Lung (tissue), 12 donors: ENCODE data around the gene SYNE3. TPM values are rescaled to one million over a fixed set of nuclear protein-coding genes. Genes with fewer than 3 reads are reported as not detected.

ENCODE experiments used
- ATAC-seq: fragments of 200-7000 bp; cut with Tn5 transposase; one replicate; pipeline ENCODE4 v1.9.1; 2020; ENCODE audit warnings: moderate number of reproducible peaks; ENCODE audit not compliant: insufficient read depth, low FRiP score
- DNase-seq, 3 donors: peaks; one replicate each; pipeline ENCODE4 v3.0.0-alpha.2; 2013 to 2017
- H3K27ac ChIP-seq, 2 donors: one replicate each; pipeline ENCODE4 v1.5.1; 2013; ENCODE audit warnings: mild to moderate bottlenecking in 2 of 2, moderate library complexity in 2 of 2, control low read depth in 1 of 2, inconsistent platforms in 1 of 2, low read depth in 1 of 2, low read length in 1 of 2
- H3K27me3 ChIP-seq, 3 donors: one replicate each; pipeline ENCODE4 v1.5.1; 2013; ENCODE audit warnings: low read length in 2 of 3; ENCODE audit not compliant: control insufficient read depth in 3 of 3, insufficient read depth in 3 of 3
- H3K36me3 ChIP-seq, 4 donors: one replicate each; pipeline ENCODE4 v1.5.1; 2013; ENCODE audit warnings: low read length in 4 of 4, mild to moderate bottlenecking in 1 of 4, moderate library complexity in 1 of 4; ENCODE audit not compliant: control insufficient read depth in 4 of 4, insufficient read depth in 4 of 4
- H3K4me1 ChIP-seq, 5 donors: one replicate each; pipeline ENCODE4 v1.5.1; 2013; ENCODE audit warnings: low read length in 5 of 5, mild to moderate bottlenecking in 2 of 5, moderate library complexity in 1 of 5; ENCODE audit not compliant: control insufficient read depth in 5 of 5, insufficient read depth in 5 of 5
- H3K4me3 ChIP-seq: one replicate; pipeline ENCODE4 v1.5.1; 2013; ENCODE audit warnings: mild to moderate bottlenecking, control low read depth, moderate library complexity
- H3K9ac ChIP-seq, 2 donors: one replicate each; pipeline ENCODE4 v1.5.1; 2013; ENCODE audit warnings: low read length in 2 of 2, control low read depth in 1 of 2; ENCODE audit not compliant: insufficient read depth in 1 of 2
- H3K9me3 ChIP-seq, 4 donors: one replicate each; pipeline ENCODE4 v1.5.1; 2013; ENCODE audit warnings: low read length in 3 of 4, mild to moderate bottlenecking in 1 of 4, moderate library complexity in 1 of 4; ENCODE audit not compliant: control insufficient read depth in 4 of 4, insufficient read depth in 3 of 4
- CTCF ChIP-seq: IDR thresholded peaks from 2 replicates; pipeline ENCODE4 v1.5.1; 2012; ENCODE audit warnings: mild to moderate bottlenecking; ENCODE audit errors: control extremely low read depth, extremely low read depth
- WGBS, 2 donors: extraction: QIAGEN DNeasy Blood & Tissue Kit; methylation state at CpG; one replicate each; pipeline ENCODE4 v1.1.7; 2013; 5-methylcytosine and 5-hydroxymethylcytosine counted together
- polyA plus RNA-seq, 2 donors: library from polyadenylated mRNA; stranded (reverse); fragments of 200-250 nt; gene quantifications; one replicate each; pipeline ENCODE4 v1.2.1, GENCODE V29; 2013
- total RNA-seq, 2 donors: library from RNA; depleted of rRNA in 1 of 2; stranded (reverse); fragments of >200 nt in 1 of 2; gene quantifications; one replicate each; pipeline ENCODE4 v1.2.1, GENCODE V29; 2014 to 2021
- donor health status: control.
- donor health status: control.
- donor health status: Bipolar disorder and iron deficiency.
- donor health status: healthy.
- donor health status: DM: yes; HTN: yes; CAD: no.

Gene SYNE3
- total and polyA plus RNA-seq, 4 donors = 2.7 to 30.5 (median 6.1) TPM

GRCh38 chr14:95480109-95480886, 36.2 kb downstream of the SYNE3 start:
- Histone ChIP-seq H3K9me3 (no peaks in the 10 kb centered on the region), H3K9ac (no peak overlapping the region), H3K36me3 (peaks cover 0 to 5% (median 0%) of the 10 kb centered on the region in 4 donors), H3K27me3 (no peaks in the 10 kb centered on the region), H3K4me1 (peaks cover 0 to 17% (median 0%) of the 10 kb centered on the region in 5 donors), H3K4me3 (no peak overlapping the region), H3K27ac (no peak overlapping the region)
- TF ChIP-seq CTCF = no peak
- ATAC-seq = peak; percentile 82
- WGBS, 2 donors = 72 to 79% methylated on average over 11 of the region's 11 CpGs
- no peak for DNase-seq

GRCh38 chr14:95479494-95479893, 37.0 kb downstream of the SYNE3 start:
- DNase-seq (no peak), ATAC-seq (no peak)
- TF ChIP-seq CTCF = no peak
- Histone ChIP-seq H3K9me3 (no peaks in the 10 kb centered on the region), H3K27ac (peak overlapping the region in 1 of 2 donors; percentile 8), H3K36me3 (peaks cover 0 to 11% (median 0%) of the 10 kb centered on the region in 4 donors), H3K9ac (no peak overlapping the region), H3K4me3 (no peak overlapping the region), H3K27me3 (no peaks in the 10 kb centered on the region), H3K4me1 (peaks cover 0 to 17% (median 0%) of the 10 kb centered on the region in 5 donors)
- 96 to 97% methylated on average over 4 of the region's 4 CpGs for WGBS, 2 donors

GRCh38 chr14:95478818-95479217, 37.6 kb downstream of the SYNE3 start:
- ATAC-seq = no peak
- no peak for DNase-seq
- no peaks in the 10 kb centered on the region for H3K9me3 ChIP-seq
- no peaks in the 10 kb centered on the region for H3K27me3 ChIP-seq
- H3K36me3 ChIP-seq = peaks cover 0 to 18% (median 2%) of the 10 kb centered on the region in 4 donors
- H3K27ac ChIP-seq = no peak overlapping the region
- WGBS, 2 donors = 96% methylated on average over 4 of the region's 4 CpGs
- TF ChIP-seq CTCF = no peak
- peaks cover 0 to 10% (median 0%) of the 10 kb centered on the region in 5 donors for H3K4me1 ChIP-seq
- H3K4me3 ChIP-seq = no peak overlapping the region
- no peak overlapping the region for H3K9ac ChIP-seq
